NCI-H2029 (cell line): ENCODE data around the gene DNAJB1.

Experiments
- DNase-seq: peaks from one replicate; lab custom pipeline; 2025; lab: John Stamatoyannopoulos, UW

DNAJB1 gene

DNA sequence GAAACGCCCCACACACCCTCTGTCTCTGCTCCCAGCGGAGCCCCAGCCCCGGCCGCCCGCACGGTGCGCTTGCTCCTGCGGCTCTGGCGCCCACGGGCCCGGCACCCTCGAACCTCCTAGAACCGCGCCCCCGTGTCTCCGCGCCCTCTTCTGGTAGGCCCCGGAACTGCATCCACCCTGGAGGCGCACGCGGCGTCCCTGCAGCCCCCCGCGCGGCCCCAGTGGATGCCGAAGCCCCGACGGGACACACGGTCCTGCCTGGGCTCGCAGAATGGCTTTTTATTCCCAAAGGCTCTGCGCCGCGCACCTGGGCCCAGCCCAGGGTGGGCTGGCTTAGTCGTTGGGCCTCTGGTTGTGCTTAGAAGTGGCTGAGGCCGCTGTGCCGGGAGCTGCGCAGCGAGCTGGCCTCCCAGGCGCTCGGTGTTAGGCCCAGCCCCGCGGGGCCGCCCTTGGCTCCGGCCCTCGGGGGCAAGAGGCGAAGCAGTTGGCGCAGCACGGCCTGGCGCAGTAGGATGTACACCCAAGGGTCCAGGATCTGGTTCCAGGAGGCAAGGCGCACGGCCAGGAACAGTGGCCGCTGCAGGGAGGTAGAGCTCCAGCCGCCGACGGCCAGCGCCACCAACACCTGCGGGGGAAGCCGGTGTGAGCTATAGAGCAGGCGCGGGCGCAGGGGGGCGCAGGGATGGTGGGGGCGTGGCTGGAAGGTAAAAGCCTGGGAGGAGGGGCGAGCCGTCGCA, 45.8 kb downstream of the DNAJB1 start:
- peak; percentile 35 for DNase-seq

DNA sequence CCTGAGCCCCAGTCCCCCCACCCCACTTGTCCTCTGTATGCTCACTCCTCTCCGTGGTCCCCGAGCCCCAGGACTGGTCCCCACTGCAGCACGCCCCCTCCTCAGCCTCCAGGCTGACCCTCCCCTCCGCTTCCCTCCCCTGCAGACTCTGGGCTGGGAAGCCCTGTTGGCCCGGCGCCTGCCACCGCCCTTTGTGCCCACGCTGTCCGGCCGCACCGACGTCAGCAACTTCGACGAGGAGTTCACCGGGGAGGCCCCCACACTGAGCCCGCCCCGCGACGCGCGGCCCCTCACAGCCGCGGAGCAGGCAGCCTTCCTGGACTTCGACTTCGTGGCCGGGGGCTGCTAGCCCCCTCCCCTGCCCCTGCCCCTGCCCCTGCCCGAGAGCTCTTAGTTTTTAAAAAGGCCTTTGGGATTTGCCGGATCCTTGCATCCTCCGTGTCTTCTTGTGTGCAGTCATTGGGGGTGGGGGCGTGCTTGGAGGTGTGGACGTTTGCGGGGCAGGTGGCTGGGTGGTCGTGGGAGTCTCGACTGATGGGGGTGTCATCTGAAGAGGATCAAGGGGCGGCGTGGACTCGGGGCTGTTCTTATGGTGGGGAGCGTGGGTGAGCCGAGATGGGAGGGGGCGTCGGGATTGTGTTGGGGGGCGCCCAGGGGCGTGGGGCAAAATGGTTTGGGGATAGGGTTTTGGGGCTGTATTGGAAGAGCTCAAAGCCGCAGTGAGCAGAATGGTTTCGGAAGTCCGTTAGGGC, 46.6 kb downstream of the DNAJB1 start:
- no peak for DNase-seq

DNA sequence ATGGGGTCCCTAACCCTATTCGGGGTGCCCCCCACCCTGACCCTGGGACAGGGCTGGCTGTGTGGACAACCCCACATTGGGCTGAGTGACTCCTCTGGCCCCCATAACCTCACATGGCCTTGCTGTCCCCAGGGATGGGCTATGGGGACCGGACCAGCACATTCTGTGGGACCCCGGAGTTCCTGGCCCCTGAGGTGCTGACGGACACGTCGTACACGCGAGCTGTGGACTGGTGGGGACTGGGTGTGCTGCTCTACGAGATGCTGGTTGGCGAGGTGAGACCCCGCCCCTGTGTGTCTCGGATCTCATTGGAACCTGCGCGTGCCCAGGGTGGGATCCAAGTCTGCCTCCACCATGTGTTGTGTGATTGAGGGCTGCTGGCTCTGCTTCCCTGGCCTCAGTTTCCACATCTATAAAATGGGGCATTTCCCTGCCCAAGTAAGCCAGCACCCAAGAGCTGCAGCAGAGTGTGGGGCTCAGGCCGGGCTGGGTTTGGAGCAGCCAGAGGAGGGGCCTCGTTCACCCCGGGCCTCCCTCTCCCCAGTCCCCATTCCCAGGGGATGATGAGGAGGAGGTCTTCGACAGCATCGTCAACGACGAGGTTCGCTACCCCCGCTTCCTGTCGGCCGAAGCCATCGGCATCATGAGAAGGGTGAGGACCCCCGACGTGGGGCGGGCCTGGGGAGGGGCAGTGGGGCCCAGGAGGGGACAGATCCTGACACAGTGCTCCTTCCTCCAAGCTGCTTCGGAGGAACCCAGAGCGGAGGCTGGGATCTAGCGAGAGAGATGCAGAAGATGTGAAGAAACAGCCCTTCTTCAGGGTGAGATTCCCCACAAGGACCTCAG, 47.9 kb downstream of the DNAJB1 start:
- no peak for DNase-seq

DNA sequence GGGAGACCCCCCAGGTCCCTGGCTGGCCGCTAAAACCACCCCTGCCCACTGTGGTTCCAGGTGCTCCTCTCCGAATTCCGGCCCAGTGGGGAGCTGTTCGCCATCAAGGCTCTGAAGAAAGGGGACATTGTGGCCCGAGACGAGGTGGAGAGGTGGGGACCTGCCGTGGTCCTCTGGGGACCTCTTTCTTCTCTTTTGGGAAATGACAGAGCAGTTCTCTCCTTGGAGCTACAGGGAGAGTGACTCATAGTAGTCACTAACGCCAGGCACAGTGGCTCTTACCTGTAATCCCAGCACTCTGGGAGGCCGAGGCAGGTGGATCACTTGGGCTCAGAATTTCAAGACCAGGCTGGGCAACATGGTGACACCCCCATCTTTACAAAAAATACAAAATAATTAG, 50.4 kb downstream of the DNAJB1 start:
- no peak for DNase-seq

DNA sequence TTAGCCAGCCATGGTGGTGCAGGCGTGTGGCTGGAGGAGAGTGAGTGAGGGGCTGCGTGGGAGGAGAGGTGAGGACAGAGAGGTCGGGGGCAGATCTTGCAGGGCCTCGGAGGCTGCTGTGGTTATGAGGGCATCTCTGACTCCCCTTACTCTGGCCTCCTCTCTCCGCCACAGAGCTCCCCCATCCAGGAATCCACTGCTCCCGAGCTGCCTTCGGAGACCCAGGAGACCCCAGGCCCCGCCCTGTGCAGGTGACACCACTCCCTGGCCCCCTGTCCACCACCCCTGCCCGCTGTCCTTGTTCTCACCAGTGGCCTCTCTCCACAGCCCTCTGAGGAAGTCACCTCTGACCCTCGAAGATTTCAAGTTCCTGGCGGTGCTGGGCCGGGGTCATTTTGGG, 50.8 kb downstream of the DNAJB1 start:
- no peak for DNase-seq
